SK-N-SH (cell line): ENCODE measurements around the gene DUSP2. TPM values are rescaled to one million over a fixed set of nuclear protein-coding genes. Genes with fewer than 3 reads are reported as not detected.

Experiments used
- CTCF ChIA-PET: fragments of 300-600, 350-600 bp; formaldehyde crosslinking; extraction: SDS; loops from one replicate; lab custom pipeline; 2021; lab: Yijun Ruan, JAX
- POLR2A ChIA-PET: fragments of 350-600 bp; sonication (Branson Sonifier 250); formaldehyde crosslinking; extraction: SDS; loops from one replicate; lab custom pipeline; 2020; ENCODE audit warnings: antibody characterized with exemption, inconsistent platforms; lab: Yijun Ruan, JAX
- DNase-seq: peaks from one replicate; pipeline ENCODE4 v3.0.0; 2012
- H2AFZ ChIP-seq: fragments of 200-600 bp; sonication (generic); 2 replicates; pipeline ENCODE4 v1.8.1; 2016; ENCODE audit warnings: antibody characterized with exemption, mild to moderate bottlenecking, low read depth
- H3F3A ChIP-seq: fragments of 200-600 bp; sonication (generic); replicated peaks from 2 replicates; pipeline ENCODE3; 2016; ENCODE audit warnings: antibody characterized with exemption, mild to moderate bottlenecking; ENCODE audit not compliant: insufficient read depth
- H3K27ac ChIP-seq, 2 experiments: fragments of 200-500 bp in 1 of 2; fragments of 200-600 bp in 1 of 2; sonication (Bioruptor generic) in 1 of 2; sonication (generic), shearing (Covaris generic) in 1 of 2; 2 replicates each; pipeline versions ENCODE4 v1.5.1 to v1.6.1; 2014 to 2016; ENCODE audit warnings: low read depth in 2 of 2, inconsistent platforms in 1 of 2, low read length in 1 of 2, mild to moderate bottlenecking in 1 of 2, mixed read lengths in 1 of 2
- H3K27me3 ChIP-seq: fragments of 200-600 bp; sonication (generic), shearing (Covaris generic); 2 replicates; pipeline ENCODE4 v1.6.1; 2016; ENCODE audit warnings: mixed run types; ENCODE audit not compliant: insufficient read depth
- H3K36me3 ChIP-seq, 2 experiments: fragments of 200-500 bp in 1 of 2; fragments of 200-600 bp in 1 of 2; sonication (Bioruptor generic) in 1 of 2; sonication (generic) in 1 of 2; replicated peaks in 1 of 2; 2 replicates each; pipeline versions ENCODE3 to v1.5.1; 2014 to 2016; ENCODE audit warnings: low read length in 1 of 2, mild to moderate bottlenecking in 1 of 2; ENCODE audit not compliant: insufficient read depth in 2 of 2, control insufficient read depth in 1 of 2
- H3K4me1 ChIP-seq, 2 experiments: fragments of 200-500 bp in 1 of 2; fragments of 200-600 bp in 1 of 2; sonication (Bioruptor generic) in 1 of 2; sonication (generic), shearing (Covaris generic) in 1 of 2; 2 replicates each; pipeline versions ENCODE4 v1.5.1 to v1.6.1; 2014 to 2016; ENCODE audit warnings: low read depth in 1 of 2, low read length in 1 of 2, mixed run types in 1 of 2; ENCODE audit not compliant: insufficient read depth in 2 of 2, control insufficient read depth in 1 of 2
- H3K4me2 ChIP-seq: fragments of 200-600 bp; sonication (generic), shearing (Covaris generic); 2 replicates; pipeline ENCODE4 v1.6.1; 2017; ENCODE audit warnings: mixed run types
- H3K4me3 ChIP-seq, 2 experiments: fragments of 200-500 bp in 1 of 2; fragments of 200-600 bp in 1 of 2; sonication (Bioruptor generic) in 1 of 2; sonication (generic), shearing (Covaris generic) in 1 of 2; 2 replicates each; pipeline versions ENCODE4 v1.5.1 to v1.8.1; 2014 to 2016; ENCODE audit warnings: low read depth in 2 of 2, inconsistent platforms in 1 of 2, low read length in 1 of 2, mild to moderate bottlenecking in 1 of 2, mixed read lengths in 1 of 2, moderate library complexity in 1 of 2
- H3K79me2 ChIP-seq: fragments of 200-600 bp; sonication (generic); 2 replicates; pipeline ENCODE4 v1.8.1; 2017; ENCODE audit warnings: mild to moderate bottlenecking; ENCODE audit not compliant: insufficient read depth
- H3K9ac ChIP-seq: fragments of 200-600 bp; sonication (generic); 2 replicates; pipeline ENCODE4 v1.6.1; 2017; ENCODE audit warnings: mixed run types
- H3K9me2 ChIP-seq: fragments of 200-600 bp; sonication (generic); 2 replicates; pipeline ENCODE4 v1.6.1; 2017; ENCODE audit warnings: mixed run types
- H3K9me3 ChIP-seq: fragments of 200-600 bp; sonication (generic); 2 replicates; pipeline ENCODE4 v1.6.1; 2017; ENCODE audit warnings: mixed run types, mild to moderate bottlenecking, moderate library complexity
- H4K20me1 ChIP-seq: fragments of 200-600 bp; sonication (generic); 2 replicates; pipeline ENCODE4 v1.6.1; 2017; ENCODE audit warnings: mild to moderate bottlenecking, mixed run types; ENCODE audit not compliant: insufficient read depth
- CHD2 ChIP-seq: fragments of 150-350 bp; IDR thresholded peaks from 2 replicates; pipeline ENCODE4 v1.6.1; 2018; ENCODE audit warnings: low read length; ENCODE audit not compliant: partially characterized antibody
- FOSL2 ChIP-seq: IDR thresholded peaks from 2 replicates; pipeline ENCODE4 v1.4.0; 2012; ENCODE audit warnings: low read depth, mild to moderate bottlenecking, moderate library complexity, borderline replicate concordance
- FOXJ3 ChIP-seq: sonication (generic); formaldehyde crosslinking; IDR thresholded peaks from 2 replicates; pipeline ENCODE4 v1.5.1; 2020; ENCODE audit warnings: mild to moderate bottlenecking, missing genetic modification reagents
- GABPA ChIP-seq: IDR thresholded peaks from 2 replicates; pipeline ENCODE4 v1.4.0; 2012; ENCODE audit warnings: low read depth, mild to moderate bottlenecking
- IRF3 ChIP-seq: fragments of 150-350 bp; IDR thresholded peaks from 2 replicates; pipeline ENCODE4 v1.6.1; 2016; ENCODE audit warnings: mild to moderate bottlenecking, low read depth, low read length
- POLR2AphosphoS5 ChIP-seq: IDR thresholded peaks from 2 replicates; pipeline ENCODE4 v1.6.1; 2012; ENCODE audit warnings: low read depth, low read length
- RCOR1 ChIP-seq: fragments of 150-350 bp; IDR thresholded peaks from 2 replicates; pipeline ENCODE4 v1.6.1; 2017; ENCODE audit warnings: antibody characterized with exemption, low read length
- RFX5 ChIP-seq: IDR thresholded peaks from 2 replicates; pipeline ENCODE4 v1.6.1; 2012; ENCODE audit warnings: mild to moderate bottlenecking, improper control_type of control experiment, low read length
- YY1 ChIP-seq: IDR thresholded peaks from 2 replicates; pipeline ENCODE4 v1.4.0; 2012; ENCODE audit warnings: low read depth, mild to moderate bottlenecking
- ZBTB33 ChIP-seq: IDR thresholded peaks from 2 replicates; pipeline ENCODE4 v1.4.0; 2012; ENCODE audit warnings: low read depth, borderline replicate concordance
- WGBS: methylation state at CpG from one replicate; pipeline ENCODE4 v1.1.6; 2017; ENCODE audit warnings: low lambda C conversion rate; 5-methylcytosine and 5-hydroxymethylcytosine counted together
- polyA plus RNA-seq, 3 experiments: library from polyadenylated mRNA; depleted of rRNA; stranded (reverse); fragments of >200 nt; gene quantifications; 2 replicates each; pipeline ENCODE4 v1.2.3, GENCODE V29; 2012

DUSP2 gene
- polyA plus RNA-seq, 1 of the 3 experiments (the other 2 are of a cell fraction): 0.79 TPM

GRCh38 chr2:96180002-96180401, 34.8 kb upstream of the DUSP2 start (continued):
- TF ChIP-seq YY1: no peak
- no peak for TF ChIP-seq ZBTB33
- TF ChIP-seq RFX5: no peak

- Histone ChIP-seq H3K9me2 (no peaks in the 10 kb centered on the region), H3K9me3 (no peaks in the 10 kb centered on the region), H3K79me2 (no peaks in the 10 kb centered on the region), H3K27me3 (no peaks in the 10 kb centered on the region), H3K4me2 (no peak overlapping the region), H3K27ac (no peak overlapping the region), H3K9ac (no peak overlapping the region), H3K36me3 (no peaks in the 10 kb centered on the region), H3K4me1 (peaks cover 2 to 4% of the 10 kb centered on the region in 2 experiments; a peak in 3 of 4 replicates), H2AFZ (no peak overlapping the region), H3K4me3 (no peak overlapping the region), H4K20me1 (no peaks in the 10 kb centered on the region), H3F3A (peaks cover 13% of the 10 kb centered on the region)
- WGBS: 63% methylated on average over 4 of the region's 4 CpGs
- POLR2A ChIA-PET: interaction anchor here (1.3 kb wide), 1 partner anchor 59 kb away, joined by 3 read pairs; no protein-coding TSS in a partner anchor
- CTCF ChIA-PET: interaction anchor here (3.7 to 5.1 kb wide), 3 partner anchors 8 to 153 kb away, joined by 37 to 101 read pairs (median 84); partner anchors contain the start of gene ADRA2B
- DNase-seq: no peak
- TF ChIP-seq CHD2 (no peak), POLR2AphosphoS5 (no peak), FOSL2 (no peak), FOXJ3 (CRISPR knock-in tag) (no peak), GABPA (no peak), IRF3 (no peak), ZBTB33 (no peak), RCOR1 (no peak)
- TF ChIP-seq, all 33 proteins: peak for 0
Measured at GRCh38 chr2:96176661-96177060, 31.4 kb upstream of the DUSP2 start.
